GM12878 (cell line): ENCODE results near the gene TTLL6. TPM values are rescaled to one million over a fixed set of nuclear protein-coding genes. Genes with fewer than 3 reads are reported as not detected.

Experiments used
- ATAC-seq: fragments of 200-7000 bp; cut with Tn5 transposase; 3 replicates; pipeline ENCODE4 v1.9.1; 2020; ENCODE audit warnings: mild to moderate bottlenecking, moderate library complexity
- BruUV-seq: library from RNA; stranded (reverse); fragments of 400-500 nt; replicated peaks from 2 replicates; lab custom pipeline; 2021; lab: Mats Ljungman, UMichigan
- CTCF ChIA-PET: fragments of 300-600 bp; sonication (Branson Sonifier 250); formaldehyde crosslinking; extraction: SDS; loops from one replicate; lab custom pipeline; 2021; ENCODE audit warnings: inconsistent platforms; lab: Yijun Ruan, JAX
- POLR2A ChIA-PET: fragments of 350-600 bp; formaldehyde crosslinking; extraction: SDS; loops from one replicate; lab custom pipeline; 2021; ENCODE audit warnings: inconsistent platforms; lab: Charles Lee
- RAD21 ChIA-PET: fragments of 300-600 bp; sonication (Branson Sonifier 250); formaldehyde crosslinking; loops from one replicate; lab custom pipeline; 2023; ENCODE audit warnings: antibody characterized with exemption; ENCODE audit not compliant: unreplicated experiment; lab: Charles Lee
- SMC1A ChIA-PET: fragments of 300-600 bp; sonication (Branson Sonifier 250); formaldehyde crosslinking; loops from one replicate; lab custom pipeline; 2023; ENCODE audit not compliant: unreplicated experiment, uncharacterized antibody; lab: Charles Lee
- DNase-seq: peaks from one replicate; pipeline ENCODE4 v3.0.0-alpha.2; 2011; ENCODE audit warnings: low read depth, low spot score
- FAIRE-seq: peaks from 3 replicates; lab custom pipeline; 2011; peaks lifted over from hg19 to GRCh38; lab: Jason Lieb, UNC
- H2AFZ ChIP-seq: 2 replicates; pipeline ENCODE4 v1.6.0; 2011; ENCODE audit warnings: low read depth, low read length, control low read depth; ENCODE audit not compliant: control insufficient read depth
- H3K27ac ChIP-seq: 2 replicates; pipeline ENCODE4 v1.5.1; 2011; ENCODE audit warnings: control low read depth; ENCODE audit not compliant: control insufficient read depth, insufficient read depth
- H3K27me3 ChIP-seq, 2 experiments: replicated peaks in 1 of 2; 2 replicates each; pipeline versions ENCODE4 v1.6.0 to v1.6.1; 2011; ENCODE audit warnings: low read length in 1 of 2; ENCODE audit not compliant: control insufficient read depth in 2 of 2, insufficient read depth in 2 of 2
- H3K36me3 ChIP-seq, 2 experiments: 2 replicates each; pipeline ENCODE4 v1.5.1; 2011; ENCODE audit warnings: low read length in 1 of 2; ENCODE audit not compliant: control insufficient read depth in 2 of 2, insufficient read depth in 2 of 2
- H3K4me1 ChIP-seq: 2 replicates; pipeline ENCODE4 v1.6.1; 2011; ENCODE audit warnings: mild to moderate bottlenecking, low read length, moderate library complexity, mixed read lengths; ENCODE audit not compliant: control insufficient read depth, insufficient read depth
- H3K4me2 ChIP-seq: 2 replicates; pipeline ENCODE4 v1.6.0; 2011; ENCODE audit warnings: control low read depth; ENCODE audit not compliant: control insufficient read depth, insufficient read depth
- H3K4me3 ChIP-seq: fragments of 200-600 bp; sonication (generic); 2 replicates; pipeline ENCODE4 v1.5.1; 2016
- H3K79me2 ChIP-seq: 2 replicates; pipeline ENCODE4 v1.6.0; 2011; ENCODE audit warnings: low read length; ENCODE audit not compliant: control insufficient read depth, insufficient read depth
- H3K9ac ChIP-seq: 2 replicates; pipeline ENCODE4 v1.8.0; 2011; ENCODE audit warnings: low read length, control low read depth, mixed read lengths; ENCODE audit not compliant: control insufficient read depth, insufficient read depth
- H3K9me3 ChIP-seq: replicated peaks from 3 replicates; pipeline ENCODE4 v1.5.1; 2011; ENCODE audit warnings: mild to moderate bottlenecking, low read length; ENCODE audit not compliant: control insufficient read depth, insufficient read depth
- H4K20me1 ChIP-seq: 2 replicates; pipeline ENCODE4 v1.6.0; 2011; ENCODE audit not compliant: control insufficient read depth, insufficient read depth
- BCL11A ChIP-seq: IDR thresholded peaks from 2 replicates; pipeline ENCODE4 v1.6.1; 2011; ENCODE audit warnings: low read depth, low read length
- BMI1 ChIP-seq: fragments of 450-650 bp; IDR thresholded peaks from 2 replicates; pipeline ENCODE4 v1.6.1; 2016; ENCODE audit warnings: mild to moderate bottlenecking, moderate library complexity, borderline replicate concordance
- DPF2 ChIP-seq: fragments of 450-650 bp; IDR thresholded peaks from 2 replicates; pipeline ENCODE4 v1.6.1; 2017; ENCODE audit warnings: mild to moderate bottlenecking
- EED ChIP-seq: sonication (generic); IDR thresholded peaks from 2 replicates; pipeline ENCODE4 v1.6.1; 2016; ENCODE audit warnings: antibody characterized with exemption, low read depth
- GABPA ChIP-seq: IDR thresholded peaks from 2 replicates; pipeline ENCODE4 v1.6.1; 2014; ENCODE audit warnings: antibody characterized with exemption, low read depth, mild to moderate bottlenecking, inconsistent platforms
- HCFC1 ChIP-seq: fragments of 150-350 bp; IDR thresholded peaks from 2 replicates; pipeline ENCODE4 v1.6.1; 2014; ENCODE audit warnings: low read length
- HDAC2 ChIP-seq: fragments of 200-600 bp; sonication (generic); IDR thresholded peaks from 2 replicates; pipeline ENCODE4 v1.6.1; 2017
- LARP7 ChIP-seq: fragments of 450-650 bp; IDR thresholded peaks from 2 replicates; pipeline ENCODE4 v1.6.1; 2017; ENCODE audit warnings: mild to moderate bottlenecking
- NFIC ChIP-seq: IDR thresholded peaks from 2 replicates; pipeline ENCODE4 v1.6.1; 2012; ENCODE audit warnings: low read depth, mild to moderate bottlenecking, inconsistent platforms, low read length, moderate library complexity
- RB1 ChIP-seq: fragments of 450-650 bp; formaldehyde crosslinking; IDR thresholded peaks from 2 replicates; pipeline ENCODE4 v1.6.1; 2017; ENCODE audit warnings: mild to moderate bottlenecking, borderline replicate concordance
- SMAD1 ChIP-seq: fragments of 450-650 bp; IDR thresholded peaks from 2 replicates; pipeline ENCODE4 v1.6.1; 2018; ENCODE audit warnings: mild to moderate bottlenecking, low read depth; ENCODE audit not compliant: partially characterized antibody
- SREBF1 ChIP-seq: IDR thresholded peaks from 2 replicates; pipeline ENCODE4 v1.6.1; 2012; ENCODE audit warnings: mild to moderate bottlenecking, low read length
- ZNF384 ChIP-seq: IDR thresholded peaks from 2 replicates; pipeline ENCODE4 v1.6.1; 2012; ENCODE audit warnings: low read depth, mild to moderate bottlenecking, low read length, improper control_type of control experiment, borderline replicate concordance
- WGBS: methylation state at CpG from one replicate; pipeline ENCODE4 v1.1.6; 2016; ENCODE audit warnings: low lambda C conversion rate; ENCODE audit not compliant: insufficient replicate concordance, insufficient coverage; ENCODE audit errors: missing lambda C conversion rate; 5-methylcytosine and 5-hydroxymethylcytosine counted together
- in situ Hi-C: fragments of 300-500 bp; cut with MboI; formaldehyde crosslinking; loops from 9 replicates; pipeline ENCODE4 v1.14.3; 2018; ENCODE audit warnings: mixed read lengths
- intact Hi-C: fragments of 100-400 bp; cut with micrococcal nuclease; formaldehyde crosslinking; loops from one replicate; pipeline ENCODE4 v1.14.2; 2022; ENCODE audit not compliant: unreplicated experiment
- polyA plus RNA-seq, 11 experiments: library from polyadenylated mRNA; depleted of rRNA in 4 of 11; unstranded in 6 of 11; stranded (reverse) in 5 of 11; fragments of >200 nt; fragmentation: Nextera tagmentation in 4 of 11; fragmentation: Illumina TruSeq in 1 of 11; extraction: Ambion mirVana in 4 of 11; extraction: Trizol in 1 of 11; gene quantifications; 1 replicate in 1 of 11; 2 replicates in 10 of 11; pipeline versions ENCODE4 v1.2.1 to v1.2.3, GENCODE V29; 2011 to 2016; ENCODE audit warnings: inconsistent platforms in 2 of 11, missing spikeins in 2 of 11, low read depth in 1 of 11
- total RNA-seq, 4 experiments: library from RNA; depleted of rRNA in 3 of 4; stranded (reverse); fragments of >200 nt in 3 of 4; fragmentation: Illumina TruSeq in 1 of 4; extraction: Trizol in 1 of 4; gene quantifications; 2 replicates each; pipeline versions ENCODE4 v1.2.1 to v1.2.3, GENCODE V29; 2013 to 2021
- TF ChIP-seq, protein P1 (sequence below): fragments of 450-650 bp; conservative IDR thresholded peaks from 2 replicates; pipeline ENCODE4 v1.6.1; 2017; ENCODE audit warnings: mild to moderate bottlenecking, moderate library complexity
- TF ChIP-seq, protein P2 (sequence below): fragments of 450-650 bp; IDR thresholded peaks from 2 replicates; pipeline ENCODE4 v1.6.1; 2017; ENCODE audit warnings: mild to moderate bottlenecking, low read depth, inconsistent platforms; ENCODE audit not compliant: poor library complexity, severe bottlenecking

TTLL6 gene
- total and polyA plus RNA-seq, 10 of the 15 experiments (the other 5 are each of a cell fraction or from before 2014, with no cell fraction given) = 0.06 to 0.36 (median 0.13) TPM; not detected in 4

DNA sequence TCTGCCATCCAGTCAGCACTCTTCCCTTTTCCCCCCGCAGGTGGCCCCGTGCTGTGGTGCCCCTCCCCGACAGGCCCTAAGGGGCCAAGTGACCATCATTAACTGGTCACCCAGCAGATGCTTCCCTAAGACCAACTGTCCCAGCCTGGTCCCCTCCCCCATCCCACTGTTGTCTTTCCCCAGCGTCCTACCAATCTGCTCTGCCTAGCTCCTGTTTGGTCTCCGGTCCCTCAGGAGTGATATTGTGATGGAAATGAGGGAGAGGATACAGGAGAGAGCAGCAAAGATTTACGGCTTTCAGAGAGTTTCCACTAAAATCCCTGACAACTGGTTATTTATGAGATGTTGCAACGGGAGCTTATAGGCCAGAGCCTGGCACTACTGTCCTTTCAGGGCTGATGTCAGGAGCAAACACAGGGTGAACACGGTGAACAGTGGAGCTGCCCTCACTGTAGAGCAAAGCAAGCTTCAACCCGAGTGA, 1.4 kb upstream of the TTLL6 start:
- no peak for ATAC-seq
- 79% methylated on average over 9 of the region's 9 CpGs for WGBS
- intact Hi-C loops (no loop called here), in situ Hi-C loops (no loop called here)
- ChIA-PET POLR2A (no interaction called here), RAD21 (interaction anchor here (18.8 kb wide), 1 partner anchor 60 kb away, joined by 376 read pairs; no protein-coding TSS in a partner anchor), SMC1A (interaction anchor here (1.9 to 17.5 kb wide), 2 partner anchors 42 to 58 kb away, joined by 7 to 281 read pairs; no protein-coding TSS in a partner anchor), CTCF (interaction anchor here (1.4 to 15.2 kb wide), 4 partner anchors 14 to 214 kb away, joined by 3 to 490 read pairs (median 6); no protein-coding TSS in a partner anchor)
- H2AFZ ChIP-seq = no peak overlapping the region
- H3K27me3 ChIP-seq = peaks cover 0 to 6% of the 10 kb centered on the region in 2 experiments; a peak in 1 of 4 replicates
- H4K20me1 ChIP-seq = no peaks in the 10 kb centered on the region
- H3K9ac ChIP-seq = no peak overlapping the region
- no TSS peak for BruUV-seq
- H3K36me3 ChIP-seq = no peaks in the 10 kb centered on the region
- no peaks in the 10 kb centered on the region for H3K9me3 ChIP-seq
- no peak overlapping the region for H3K27ac ChIP-seq
- H3K4me2 ChIP-seq = no peak overlapping the region
- no peak for DNase-seq
- H3K4me1 ChIP-seq = peaks cover 12% of the 10 kb centered on the region
- TF ChIP-seq EED (no peak), DPF2 (no peak), SMAD1 (no peak), GABPA (no peak)
- no peak for FAIRE-seq
- no peak overlapping the region for H3K4me3 ChIP-seq
- no peaks in the 10 kb centered on the region for H3K79me2 ChIP-seq

DNA sequence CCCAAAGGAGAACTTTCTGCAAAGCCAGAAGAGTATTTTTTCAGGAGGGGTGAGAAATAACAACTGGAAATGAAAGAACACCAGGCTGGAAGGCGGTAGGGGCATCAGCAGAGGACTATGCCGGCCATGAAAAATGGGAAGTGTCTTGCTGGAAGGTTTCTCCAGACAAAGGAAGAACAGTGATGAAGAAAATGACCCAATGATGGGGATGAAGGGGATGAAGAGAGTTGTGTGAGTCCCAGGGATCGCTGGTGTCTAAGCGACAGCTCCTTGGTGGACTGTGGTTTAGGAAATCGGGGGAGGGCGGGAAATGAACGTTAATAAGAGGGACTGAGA, 623 bp downstream of the TTLL6 start:
- DNase-seq (no peak), ATAC-seq (no peak), FAIRE-seq (no peak)
- peaks cover 12% of the 10 kb centered on the region for H3K4me1 ChIP-seq
- in situ Hi-C loops (no loop called here), intact Hi-C loops (no loop called here)
- no TSS peak for BruUV-seq
- peaks cover 0 to 6% of the 10 kb centered on the region in 2 experiments; a peak in 1 of 4 replicates for H3K27me3 ChIP-seq
- H3K9me3 ChIP-seq = no peaks in the 10 kb centered on the region
- no peaks in the 10 kb centered on the region for H4K20me1 ChIP-seq
- H3K27ac ChIP-seq = no peak overlapping the region
- H3K4me3 ChIP-seq = peak overlapping the region; percentile 58; the same call in 1 of the 2 replicates
- no peak for TF ChIP-seq HCFC1
- no peak for TF ChIP-seq RB1
- TF ChIP-seq, protein P1, sequence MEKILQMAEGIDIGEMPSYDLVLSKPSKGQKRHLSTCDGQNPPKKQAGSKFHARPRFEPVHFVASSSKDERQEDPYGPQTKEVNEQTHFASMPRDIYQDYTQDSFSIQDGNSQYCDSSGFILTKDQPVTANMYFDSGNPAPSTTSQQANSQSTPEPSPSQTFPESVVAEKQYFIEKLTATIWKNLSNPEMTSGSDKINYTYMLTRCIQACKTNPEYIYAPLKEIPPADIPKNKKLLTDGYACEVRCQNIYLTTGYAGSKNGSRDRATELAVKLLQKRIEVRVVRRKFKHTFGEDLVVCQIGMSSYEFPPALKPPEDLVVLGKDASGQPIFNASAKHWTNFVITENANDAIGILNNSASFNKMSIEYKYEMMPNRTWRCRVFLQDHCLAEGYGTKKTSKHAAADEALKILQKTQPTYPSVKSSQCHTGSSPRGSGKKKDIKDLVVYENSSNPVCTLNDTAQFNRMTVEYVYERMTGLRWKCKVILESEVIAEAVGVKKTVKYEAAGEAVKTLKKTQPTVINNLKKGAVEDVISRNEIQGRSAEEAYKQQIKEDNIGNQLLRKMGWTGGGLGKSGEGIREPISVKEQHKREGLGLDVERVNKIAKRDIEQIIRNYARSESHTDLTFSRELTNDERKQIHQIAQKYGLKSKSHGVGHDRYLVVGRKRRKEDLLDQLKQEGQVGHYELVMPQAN = no peak
- no peak for TF ChIP-seq BMI1
- no peak for TF ChIP-seq LARP7
- no peak for TF ChIP-seq BCL11A
- no peak for TF ChIP-seq ZNF384
- no peak for TF ChIP-seq HDAC2
- TF ChIP-seq, protein P2, sequence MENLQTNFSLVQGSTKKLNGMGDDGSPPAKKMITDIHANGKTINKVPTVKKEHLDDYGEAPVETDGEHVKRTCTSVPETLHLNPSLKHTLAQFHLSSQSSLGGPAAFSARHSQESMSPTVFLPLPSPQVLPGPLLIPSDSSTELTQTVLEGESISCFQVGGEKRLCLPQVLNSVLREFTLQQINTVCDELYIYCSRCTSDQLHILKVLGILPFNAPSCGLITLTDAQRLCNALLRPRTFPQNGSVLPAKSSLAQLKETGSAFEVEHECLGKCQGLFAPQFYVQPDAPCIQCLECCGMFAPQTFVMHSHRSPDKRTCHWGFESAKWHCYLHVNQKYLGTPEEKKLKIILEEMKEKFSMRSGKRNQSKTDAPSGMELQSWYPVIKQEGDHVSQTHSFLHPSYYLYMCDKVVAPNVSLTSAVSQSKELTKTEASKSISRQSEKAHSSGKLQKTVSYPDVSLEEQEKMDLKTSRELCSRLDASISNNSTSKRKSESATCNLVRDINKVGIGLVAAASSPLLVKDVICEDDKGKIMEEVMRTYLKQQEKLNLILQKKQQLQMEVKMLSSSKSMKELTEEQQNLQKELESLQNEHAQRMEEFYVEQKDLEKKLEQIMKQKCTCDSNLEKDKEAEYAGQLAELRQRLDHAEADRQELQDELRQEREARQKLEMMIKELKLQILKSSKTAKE = no peak
- TF ChIP-seq SREBF1 = no peak
- TF ChIP-seq NFIC = no peak
- peak overlapping the region; percentile 55; the same call in 1 of the 2 replicates for H2AFZ ChIP-seq
- ChIA-PET CTCF (interaction anchor here (0.7 to 15.2 kb wide), 16 partner anchors 8 to 592 kb away, joined by 3 to 490 read pairs (median 5); partner anchors contain the start of gene CALCOCO2), RAD21 (interaction anchor here (0.7 to 18.8 kb wide), 5 partner anchors 19 to 137 kb away, joined by 3 to 376 read pairs (median 4); partner anchors contain the start of gene ATP5MC1), SMC1A (interaction anchor here (0.6 to 17.5 kb wide), 16 partner anchors 13 to 217 kb away, joined by 3 to 281 read pairs (median 4); no protein-coding TSS in a partner anchor), POLR2A (interaction anchor here (0.6 kb wide), 1 partner anchor 70 kb away, joined by 4 read pairs; no protein-coding TSS in a partner anchor)
- no peaks in the 10 kb centered on the region for H3K36me3 ChIP-seq
- H3K9ac ChIP-seq = no peak overlapping the region
- peak overlapping the region; percentile 99 for H3K4me2 ChIP-seq
- no peaks in the 10 kb centered on the region for H3K79me2 ChIP-seq
- 8% methylated on average over 7 of the region's 7 CpGs for WGBS
